ENCODE measurements around the gene DROSHA. TPM values are rescaled to one million over a fixed set of nuclear protein-coding genes. Genes with fewer than 3 reads are reported as not detected.

Gene DROSHA
- total and polyA plus RNA-seq, 2 of the 8 experiments (the other 6 are each of a cell fraction or from before 2014, with no cell fraction given) = 65.9 to 122 TPM

DNA sequence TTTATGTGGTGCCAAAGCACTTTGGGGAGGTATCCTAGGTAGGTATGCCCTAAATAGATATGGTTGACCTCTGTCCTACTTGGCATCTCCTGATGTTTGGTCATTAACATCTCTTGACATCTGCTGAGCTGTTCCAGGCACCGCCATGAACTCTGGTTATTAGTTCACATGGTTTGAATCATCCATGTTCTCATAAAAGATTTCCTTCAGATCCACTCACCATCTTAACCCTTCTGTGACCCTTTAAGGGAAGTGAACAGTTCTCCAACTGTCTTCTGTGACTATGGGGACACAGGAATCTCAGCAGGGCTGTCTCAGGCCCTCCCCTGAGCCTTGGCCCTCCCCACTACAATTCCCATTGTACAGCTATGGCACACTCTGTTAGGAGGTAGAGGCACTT, 170.7 kb downstream of the DROSHA start (continued):
- TF ChIP-seq HDAC6 (IDR thresholded peaks at IDR 0.05; ENCODE audit: low read depth, low read length) = no peak
- TF ChIP-seq, protein P1, sequence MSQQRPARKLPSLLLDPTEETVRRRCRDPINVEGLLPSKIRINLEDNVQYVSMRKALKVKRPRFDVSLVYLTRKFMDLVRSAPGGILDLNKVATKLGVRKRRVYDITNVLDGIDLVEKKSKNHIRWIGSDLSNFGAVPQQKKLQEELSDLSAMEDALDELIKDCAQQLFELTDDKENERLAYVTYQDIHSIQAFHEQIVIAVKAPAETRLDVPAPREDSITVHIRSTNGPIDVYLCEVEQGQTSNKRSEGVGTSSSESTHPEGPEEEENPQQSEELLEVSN (IDR thresholded peaks at IDR 0.05) = no peak

All from H1 (cell line).